Liver (tissue), 9 donors: Measurements from ENCODE around the gene TAF1B. TPM values are rescaled to one million over a fixed set of nuclear protein-coding genes. Genes with fewer than 3 reads are reported as not detected.
"Not testable (repeated sequence)": the region's sequence is repeated elsewhere in the genome, so short reads cannot be mapped to it uniquely, and the experiment has no call there.

ENCODE experiments used
- DNase-seq: peaks from one replicate; pipeline ENCODE4 v3.0.0-alpha.2; 2017; ENCODE audit warnings: low spot score
- H3K27ac ChIP-seq, 2 donors: one replicate each; pipeline ENCODE4 v1.7.0; 2013; ENCODE audit warnings: inconsistent platforms in 2 of 2, low read length in 2 of 2, control low read depth in 1 of 2, low read depth in 1 of 2, mild to moderate bottlenecking in 1 of 2
- H3K27me3 ChIP-seq, 4 donors: one replicate each; pipeline versions ENCODE4 v1.6.1 to v1.7.0; 2013; ENCODE audit warnings: low read length in 3 of 4, inconsistent platforms in 1 of 4, mild to moderate bottlenecking in 1 of 4, moderate library complexity in 1 of 4; ENCODE audit not compliant: control insufficient read depth in 4 of 4, insufficient read depth in 4 of 4
- H3K36me3 ChIP-seq, 4 donors: one replicate each; pipeline versions ENCODE4 v1.6.1 to v1.7.0; 2013; ENCODE audit warnings: low read length in 3 of 4, mild to moderate bottlenecking in 3 of 4, low read depth in 1 of 4, moderate library complexity in 1 of 4; ENCODE audit not compliant: control insufficient read depth in 4 of 4, insufficient read depth in 3 of 4
- H3K4me1 ChIP-seq, 4 donors: one replicate each; pipeline versions ENCODE4 v1.6.1 to v1.7.0; 2013; ENCODE audit warnings: low read length in 3 of 4, mild to moderate bottlenecking in 3 of 4, moderate library complexity in 1 of 4; ENCODE audit not compliant: control insufficient read depth in 4 of 4, insufficient read depth in 4 of 4
- H3K4me3 ChIP-seq, 3 donors: one replicate each; pipeline versions ENCODE4 v1.6.1 to v1.7.0; 2013; ENCODE audit warnings: low read length in 3 of 3, control low read depth in 1 of 3, low read depth in 1 of 3, mild to moderate bottlenecking in 1 of 3
- H3K9ac ChIP-seq, 2 donors: one replicate each; pipeline ENCODE4 v1.7.0; 2013; ENCODE audit warnings: low read length in 2 of 2, mild to moderate bottlenecking in 2 of 2, moderate library complexity in 2 of 2, control low read depth in 1 of 2, low read depth in 1 of 2
- H3K9me3 ChIP-seq, 4 donors: one replicate each; pipeline versions ENCODE4 v1.6.1 to v1.7.0; 2013; ENCODE audit warnings: low read length in 3 of 4; ENCODE audit not compliant: control insufficient read depth in 4 of 4
- ATF3 ChIP-seq: IDR thresholded peaks from 2 replicates; pipeline ENCODE4 v1.6.1; 2016; ENCODE audit warnings: antibody characterized with exemption
- CTCF ChIP-seq: fragments of 150-350 bp; IDR thresholded peaks from 2 replicates; pipeline ENCODE4 v1.5.1; 2017; ENCODE audit warnings: improper control_type of control experiment, low read depth, low read length; ENCODE audit not compliant: missing input control
- EGR1 ChIP-seq, 2 donors: IDR thresholded peaks; 2 replicates each; pipeline ENCODE4 v1.6.1; 2016 to 2018; ENCODE audit warnings: antibody characterized with exemption in 2 of 2, low read depth in 2 of 2
- FOXA1 ChIP-seq: IDR thresholded peaks from 2 replicates; pipeline ENCODE4 v1.6.1; 2016; ENCODE audit warnings: antibody characterized with exemption
- FOXA2 ChIP-seq: IDR thresholded peaks from 2 replicates; pipeline ENCODE4 v1.6.1; 2016; ENCODE audit warnings: antibody characterized with exemption
- HNF4A ChIP-seq, 2 donors: conservative IDR thresholded peaks; 2 replicates each; pipeline ENCODE4 v1.6.1; 2016; ENCODE audit warnings: antibody characterized with exemption in 2 of 2, mild to moderate bottlenecking in 2 of 2
- HNF4G ChIP-seq: IDR thresholded peaks from 2 replicates; pipeline ENCODE4 v1.6.1; 2016; ENCODE audit warnings: antibody characterized with exemption
- JUND ChIP-seq, 2 donors: IDR thresholded peaks; 2 replicates each; pipeline ENCODE4 v1.6.1; 2016; ENCODE audit warnings: antibody characterized with exemption in 2 of 2
- NR2F2 ChIP-seq: IDR thresholded peaks from 2 replicates; pipeline ENCODE4 v1.6.1; 2016; ENCODE audit warnings: antibody characterized with exemption
- RAD21 ChIP-seq, 2 donors: IDR thresholded peaks; 2 replicates each; pipeline ENCODE4 v1.6.1; 2016; ENCODE audit warnings: antibody characterized with exemption in 2 of 2, mild to moderate bottlenecking in 2 of 2
- RXRA ChIP-seq, 2 donors: IDR thresholded peaks; 2 replicates each; pipeline ENCODE4 v1.6.1; 2017 to 2018; ENCODE audit warnings: antibody characterized with exemption in 2 of 2, mild to moderate bottlenecking in 1 of 2
- TAF1 ChIP-seq: conservative IDR thresholded peaks from 2 replicates; pipeline ENCODE4 v1.6.1; 2016; ENCODE audit warnings: antibody characterized with exemption, mild to moderate bottlenecking
- YY1 ChIP-seq: IDR thresholded peaks from 2 replicates; pipeline ENCODE4 v1.6.1; 2016; ENCODE audit warnings: antibody characterized with exemption, mild to moderate bottlenecking
- ZBTB33 ChIP-seq: IDR thresholded peaks from 2 replicates; pipeline ENCODE4 v1.6.1; 2016; ENCODE audit warnings: antibody characterized with exemption
- WGBS: extraction: QIAGEN DNeasy Blood & Tissue Kit; methylation state at CpG from one replicate; pipeline ENCODE4 v1.1.7; 2013; 5-methylcytosine and 5-hydroxymethylcytosine counted together
- polyA plus RNA-seq, 2 donors: library from polyadenylated mRNA; stranded (reverse) in 1 of 2; unstranded in 1 of 2; fragments of 200-250 nt in 1 of 2; fragments of >200 nt in 1 of 2; fragmentation: Nextera tagmentation in 1 of 2; extraction: Ambion mirVana in 1 of 2; gene quantifications; one replicate each; pipeline versions ENCODE4 v1.2.1 to v1.2.3, GENCODE V29; 2013 to 2015
- total RNA-seq, 2 donors: library from RNA; depleted of rRNA; stranded (reverse); fragments of >200 nt; gene quantifications; one replicate each; pipeline ENCODE4 v1.2.3, GENCODE V29; 2014
- donor health status: healthy.
- donor health status: healthy.
- donor health status: healthy.
- donor health status: healthy.
- donor health status: healthy.

Gene TAF1B
- total and polyA plus RNA-seq, 4 donors = 3.1 to 17.2 (median 5.6) TPM

- H3K36me3 ChIP-seq = peaks cover 0 to 3% (median under 1%) of the 10 kb centered on the region in 4 donors
- no peak overlapping the region for H3K4me3 ChIP-seq
- no peaks in the 10 kb centered on the region for H3K27me3 ChIP-seq
- 94% methylated on average over 3 of the region's 3 CpGs for WGBS
- no peak overlapping the region for H3K9ac ChIP-seq
- TF ChIP-seq ATF3 (no peak), HNF4G (no peak)
- no peaks in the 10 kb centered on the region for H3K9me3 ChIP-seq
- DNase-seq = no peak
- H3K4me1 ChIP-seq = no peaks in the 10 kb centered on the region
- H3K27ac ChIP-seq = no peak overlapping the region
Measured at GRCh38 chr2:9919512-9919911, 76.2 kb downstream of the TAF1B start.

GRCh38 chr2:9927020-9927419, 83.7 kb downstream of the TAF1B start:
- not testable (repeated sequence) for H3K4me3 ChIP-seq, H3K27ac ChIP-seq, H3K36me3 ChIP-seq, H3K9ac ChIP-seq, H3K9me3 ChIP-seq, H3K4me1 ChIP-seq, H3K27me3 ChIP-seq, DNase-seq
- 68% methylated on average over 2 of the region's 2 CpGs for WGBS

GRCh38 chr2:9937258-9937657, 94.0 kb downstream of the TAF1B start:
- peaks cover 0 to 3% (median 3%) of the 10 kb centered on the region in 4 donors for H3K36me3 ChIP-seq
- no peak overlapping the region for H3K9ac ChIP-seq
- TF ChIP-seq CTCF (no peak), YY1 (no peak), NR2F2 (no peak), ATF3 (no peak), FOXA1 (no peak), JUND (IDR thresholded peaks at IDR 0.05) (no peak), RAD21 (IDR thresholded peaks at IDR 0.05) (no peak), TAF1 (no peak)
- H3K4me3 ChIP-seq = no peak overlapping the region
- WGBS = 94% methylated on average over 4 of the region's 4 CpGs
- no peak for DNase-seq
- no peaks in the 10 kb centered on the region for H3K4me1 ChIP-seq
- H3K27me3 ChIP-seq = no peaks in the 10 kb centered on the region
- no peak overlapping the region for H3K27ac ChIP-seq
- H3K9me3 ChIP-seq = no peaks in the 10 kb centered on the region

- no peaks in the 10 kb centered on the region for H3K9me3 ChIP-seq
- DNase-seq = no peak
- TF ChIP-seq NR2F2 = no peak
- TF ChIP-seq ATF3 = no peak
- TF ChIP-seq ZBTB33 = no peak
- no peak for TF ChIP-seq TAF1
- no peak for TF ChIP-seq FOXA2
- TF ChIP-seq RXRA (IDR thresholded peaks at IDR 0.05) = no peak
- TF ChIP-seq RAD21 (IDR thresholded peaks at IDR 0.05) = no peak
- no peak for TF ChIP-seq CTCF
- TF ChIP-seq EGR1 (IDR thresholded peaks at IDR 0.05; ENCODE audit: low read depth in 2 of 2) = no peak
- no peak for TF ChIP-seq HNF4A (conservative IDR thresholded peaks at IDR 0.05)
- no peak for TF ChIP-seq HNF4G
- TF ChIP-seq JUND (IDR thresholded peaks at IDR 0.05) = no peak
- no peak for TF ChIP-seq FOXA1
- H3K4me3 ChIP-seq = no peak overlapping the region
- no peaks in the 10 kb centered on the region for H3K4me1 ChIP-seq
- no peaks in the 10 kb centered on the region for H3K27me3 ChIP-seq
- WGBS = 84% methylated on average over 9 of the region's 9 CpGs
- peaks cover 0 to 3% (median 2%) of the 10 kb centered on the region in 4 donors for H3K36me3 ChIP-seq
- no peak overlapping the region for H3K9ac ChIP-seq
- H3K27ac ChIP-seq = no peak overlapping the region
Measured at GRCh38 chr2:9937968-9938367, 94.7 kb downstream of the TAF1B start.
